Osteocyte (in vitro differentiated cells): ENCODE measurements around the gene OR2S2. TPM values are rescaled to one million over a fixed set of nuclear protein-coding genes. Genes with fewer than 3 reads are reported as not detected.
A peak's percentile ranks its signal among the peaks of the same experiment; 100 is the strongest.
"Not testable (repeated sequence)": the region's sequence is repeated elsewhere in the genome, so short reads cannot be mapped to it uniquely, and the experiment has no call there.

ENCODE experiments used
- DNase-seq: peaks from one replicate; pipeline ENCODE4 v3.0.0; 2021; ENCODE audit warnings: mixed read lengths; ENCODE audit not compliant: unreplicated experiment; ENCODE audit errors: extremely low spot score
- H3K27ac Mint-ChIP-seq: one replicate; pipeline ENCODE4 v1.8.0; 2021; ENCODE audit warnings: mild to moderate bottlenecking, mixed read lengths; ENCODE audit not compliant: unreplicated experiment
- H3K27me3 Mint-ChIP-seq: one replicate; pipeline ENCODE4 v1.8.0; 2021; ENCODE audit warnings: mixed read lengths; ENCODE audit not compliant: unreplicated experiment
- H3K36me3 Mint-ChIP-seq: one replicate; pipeline ENCODE4 v1.8.0; 2021; ENCODE audit warnings: mixed read lengths; ENCODE audit not compliant: unreplicated experiment
- H3K4me1 Mint-ChIP-seq: one replicate; pipeline ENCODE4 v1.8.0; 2021; ENCODE audit warnings: mixed read lengths; ENCODE audit not compliant: unreplicated experiment
- H3K4me3 Mint-ChIP-seq: one replicate; pipeline ENCODE4 v1.8.0; 2021; ENCODE audit warnings: mild to moderate bottlenecking, moderate library complexity, mixed read lengths; ENCODE audit not compliant: unreplicated experiment
- H3K9me3 Mint-ChIP-seq: one replicate; pipeline ENCODE4 v1.8.0; 2021; ENCODE audit warnings: mixed read lengths; ENCODE audit not compliant: unreplicated experiment
- total RNA-seq: library from RNA; stranded (reverse); gene quantifications from 2 replicates; pipeline ENCODE4 v1.2.1, GENCODE V29; 2021
- TF ChIP-seq, protein P1 (sequence below): fragments of 200-600 bp; sonication (generic); IDR thresholded peaks from 2 replicates; pipeline ENCODE4 v1.5.0; 2021; ENCODE audit warnings: antibody characterized with exemption, mild to moderate bottlenecking, moderate library complexity

OR2S2 gene
- total RNA-seq, 1 donor from 2014 or later: not detected

- H3K4me3 Mint-ChIP-seq: no peak overlapping the region
- no peaks in the 10 kb centered on the region for H3K36me3 Mint-ChIP-seq
- H3K27me3 Mint-ChIP-seq: no peaks in the 10 kb centered on the region
- no peaks in the 10 kb centered on the region for H3K9me3 Mint-ChIP-seq
- peak overlapping the region; percentile 40 for H3K27ac Mint-ChIP-seq
- DNase-seq: no peak
- TF ChIP-seq, protein P1, sequence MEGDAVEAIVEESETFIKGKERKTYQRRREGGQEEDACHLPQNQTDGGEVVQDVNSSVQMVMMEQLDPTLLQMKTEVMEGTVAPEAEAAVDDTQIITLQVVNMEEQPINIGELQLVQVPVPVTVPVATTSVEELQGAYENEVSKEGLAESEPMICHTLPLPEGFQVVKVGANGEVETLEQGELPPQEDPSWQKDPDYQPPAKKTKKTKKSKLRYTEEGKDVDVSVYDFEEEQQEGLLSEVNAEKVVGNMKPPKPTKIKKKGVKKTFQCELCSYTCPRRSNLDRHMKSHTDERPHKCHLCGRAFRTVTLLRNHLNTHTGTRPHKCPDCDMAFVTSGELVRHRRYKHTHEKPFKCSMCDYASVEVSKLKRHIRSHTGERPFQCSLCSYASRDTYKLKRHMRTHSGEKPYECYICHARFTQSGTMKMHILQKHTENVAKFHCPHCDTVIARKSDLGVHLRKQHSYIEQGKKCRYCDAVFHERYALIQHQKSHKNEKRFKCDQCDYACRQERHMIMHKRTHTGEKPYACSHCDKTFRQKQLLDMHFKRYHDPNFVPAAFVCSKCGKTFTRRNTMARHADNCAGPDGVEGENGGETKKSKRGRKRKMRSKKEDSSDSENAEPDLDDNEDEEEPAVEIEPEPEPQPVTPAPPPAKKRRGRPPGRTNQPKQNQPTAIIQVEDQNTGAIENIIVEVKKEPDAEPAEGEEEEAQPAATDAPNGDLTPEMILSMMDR: no peak
- peaks cover 31% of the 10 kb centered on the region for H3K4me1 Mint-ChIP-seq
Observed at GRCh38 chr9:35919212-35920008, 38.5 kb downstream of the OR2S2 start.

DNA sequence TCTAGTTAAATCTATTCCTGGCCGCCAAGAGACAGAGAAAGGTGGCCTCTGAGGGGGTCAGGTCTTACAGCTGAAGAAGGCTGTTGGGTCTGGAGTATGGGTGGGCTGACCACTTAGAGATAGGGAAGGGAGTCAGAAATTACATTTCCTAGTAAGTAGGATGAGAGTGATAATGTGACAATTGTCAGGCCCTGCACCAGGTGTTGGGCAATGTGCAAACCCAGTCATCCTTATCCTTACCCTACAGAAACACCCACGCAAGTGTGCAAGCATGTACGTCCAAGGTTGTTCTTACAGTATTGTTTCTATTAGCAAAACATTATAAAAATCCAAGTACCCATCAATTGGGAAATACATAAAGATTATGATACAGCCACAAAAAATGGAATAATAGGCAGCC, 39.2 kb downstream of the OR2S2 start:
- no peak overlapping the region for H3K27ac Mint-ChIP-seq
- H3K4me3 Mint-ChIP-seq: no peak overlapping the region
- no peaks in the 10 kb centered on the region for H3K27me3 Mint-ChIP-seq
- no peak for DNase-seq
- no peaks in the 10 kb centered on the region for H3K36me3 Mint-ChIP-seq
- TF ChIP-seq, protein P1: no peak
- H3K4me1 Mint-ChIP-seq: peaks cover 25% of the 10 kb centered on the region
- H3K9me3 Mint-ChIP-seq: no peaks in the 10 kb centered on the region

DNA sequence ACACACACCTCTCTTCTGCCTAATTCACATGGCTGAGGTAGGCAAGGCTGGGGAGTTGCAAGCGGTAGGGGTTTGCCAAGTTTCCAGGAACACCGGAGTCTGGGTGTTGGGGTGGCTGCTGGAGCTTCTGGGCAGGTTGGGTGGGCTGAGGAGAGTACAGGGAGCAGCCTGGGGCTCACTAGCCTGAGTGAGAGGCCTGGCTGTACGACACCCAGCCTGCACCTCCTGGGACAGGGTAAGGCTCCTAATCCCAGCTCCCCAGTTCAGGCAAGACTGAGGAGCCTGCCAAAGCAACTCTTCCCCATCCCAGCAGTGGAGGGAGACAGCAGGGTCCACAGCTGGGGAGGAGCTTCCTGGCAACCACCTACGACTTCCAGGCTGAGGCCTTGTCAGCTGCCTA, 40.7 kb downstream of the OR2S2 start:
- Mint-ChIP-seq H3K9me3 (no peaks in the 10 kb centered on the region), H3K27ac (no peak overlapping the region), H3K4me3 (no peak overlapping the region), H3K4me1 (peaks cover 18% of the 10 kb centered on the region), H3K27me3 (no peaks in the 10 kb centered on the region), H3K36me3 (no peaks in the 10 kb centered on the region)
- DNase-seq: no peak
- TF ChIP-seq, protein P1: no peak

DNA sequence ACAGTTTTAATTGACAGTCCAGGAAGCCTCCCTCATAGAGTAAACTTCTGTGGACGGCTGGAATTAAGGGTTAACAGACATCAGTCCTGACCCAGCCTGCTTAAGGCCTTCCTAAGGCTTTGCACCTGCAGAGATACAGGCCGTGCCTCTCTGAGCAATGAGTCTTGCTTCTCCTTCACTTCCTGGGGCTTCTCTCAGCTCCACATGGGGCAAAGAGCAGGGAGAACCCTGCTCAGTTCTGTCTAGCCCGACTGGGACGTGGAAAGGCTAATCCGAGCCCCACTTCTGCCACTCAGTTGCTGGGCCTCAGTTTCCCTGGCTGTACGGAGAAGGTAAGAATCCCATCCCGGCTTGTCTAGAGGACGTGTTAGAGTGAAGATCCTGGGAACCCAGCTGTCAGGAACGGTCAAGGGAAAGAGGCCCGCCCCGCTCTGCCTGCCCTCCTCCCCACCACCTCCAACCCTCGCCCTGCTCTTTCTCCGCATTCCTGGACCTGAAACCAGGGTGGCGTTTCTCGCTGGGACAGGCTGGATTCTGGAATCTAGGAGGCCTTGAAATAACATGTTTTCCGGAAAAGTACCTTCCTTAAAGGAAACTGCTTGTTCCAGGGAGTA, 42.2 kb downstream of the OR2S2 start:
- TF ChIP-seq, protein P1: no peak
- Mint-ChIP-seq H3K9me3 (no peaks in the 10 kb centered on the region), H3K4me3 (no peak overlapping the region), H3K27me3 (no peaks in the 10 kb centered on the region), H3K27ac (no peak overlapping the region), H3K4me1 (peaks cover 30% of the 10 kb centered on the region), H3K36me3 (no peaks in the 10 kb centered on the region)
- DNase-seq: no peak

GRCh38 chr9:35914301-35914807, 43.6 kb downstream of the OR2S2 start:
- TF ChIP-seq, protein P1: no peak
- Mint-ChIP-seq H3K4me3 (no peak overlapping the region), H3K9me3 (no peaks in the 10 kb centered on the region), H3K27ac (no peak overlapping the region), H3K27me3 (no peaks in the 10 kb centered on the region), H3K36me3 (no peaks in the 10 kb centered on the region), H3K4me1 (peaks cover 35% of the 10 kb centered on the region)
- no peak for DNase-seq

DNA sequence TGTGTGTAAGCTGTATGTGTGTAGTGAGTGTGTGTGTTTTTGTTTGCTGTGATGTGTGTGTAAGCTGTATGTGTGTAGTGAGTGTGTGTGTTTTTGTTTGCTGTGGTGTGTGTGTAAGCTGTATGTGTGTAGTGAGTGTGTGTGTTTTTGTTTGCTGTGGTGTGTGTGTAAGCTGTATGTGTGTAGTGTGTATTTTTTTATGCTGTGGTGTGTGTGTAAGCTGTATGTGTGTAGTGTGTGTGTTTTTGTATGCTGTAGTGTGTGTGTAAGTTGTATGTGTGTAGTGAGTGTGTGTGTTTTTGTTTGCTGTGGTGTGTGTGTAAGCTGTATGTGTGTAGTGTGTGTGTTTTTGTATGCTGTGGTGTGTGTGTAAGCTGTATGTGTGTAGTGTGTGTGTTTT, 44.5 kb downstream of the OR2S2 start:
- not testable (repeated sequence) for H3K27me3 Mint-ChIP-seq, H3K36me3 Mint-ChIP-seq, H3K27ac Mint-ChIP-seq, H3K4me3 Mint-ChIP-seq, H3K9me3 Mint-ChIP-seq, DNase-seq
- H3K4me1 Mint-ChIP-seq: peaks cover 38% of the 10 kb centered on the region
